NCI-H1417 (cell line): ENCODE measurements around the gene SOCS2.
"Not testable (repeated sequence)": the region's sequence is repeated elsewhere in the genome, so short reads cannot be mapped to it uniquely, and the experiment has no call there.

Source experiments
- DNase-seq, 3 experiments: peaks; one replicate each; lab custom pipeline; 2025; lab: John Stamatoyannopoulos, UW

The SOCS2 gene

GRCh38 chr12:93593843-93594242 is 21.4 kb downstream of the SOCS2 start:
- peak in 1 of 3 experiments; percentile 13 for DNase-seq

- no peak for DNase-seq
Measured at GRCh38 chr12:93594766-93595311, 22.4 kb downstream of the SOCS2 start.

- DNase-seq = no peak
Measured at GRCh38 chr12:93595351-93595750, 22.9 kb downstream of the SOCS2 start.

- no peak for DNase-seq
Measured at GRCh38 chr12:93597608-93598007, 25.1 kb downstream of the SOCS2 start.

GRCh38 chr12:93599192-93599591 is 26.7 kb downstream of the SOCS2 start:
- no peak for DNase-seq

- DNase-seq = no peak
Measured at GRCh38 chr12:93601591-93601990, 29.1 kb downstream of the SOCS2 start.

- no peak for DNase-seq
Measured at GRCh38 chr12:93602897-93603668, 30.6 kb downstream of the SOCS2 start.

GRCh38 chr12:93603762-93604161 is 31.3 kb downstream of the SOCS2 start:
- DNase-seq = peak in 1 of 3 experiments; percentile 16

- no peak for DNase-seq
Measured at GRCh38 chr12:93608313-93608712, 35.8 kb downstream of the SOCS2 start.

GRCh38 chr12:93609281-93610192 is 37.1 kb downstream of the SOCS2 start:
- peak in 1 of 3 experiments; percentile 22 for DNase-seq

- no peak for DNase-seq
Measured at GRCh38 chr12:93612776-93613175, 40.3 kb downstream of the SOCS2 start.

- no peak for DNase-seq
Measured at GRCh38 chr12:93614917-93615596, 42.6 kb downstream of the SOCS2 start.

- DNase-seq = no peak
Measured at GRCh38 chr12:93616584-93617101, 44.2 kb downstream of the SOCS2 start.

- DNase-seq = no peak
Measured at GRCh38 chr12:93618891-93619410, 46.5 kb downstream of the SOCS2 start.

GRCh38 chr12:93621986-93622385 is 49.5 kb downstream of the SOCS2 start:
- DNase-seq = no peak

GRCh38 chr12:93622485-93622884 is 50.0 kb downstream of the SOCS2 start:
- no peak for DNase-seq

- DNase-seq = no peak
Measured at GRCh38 chr12:93624595-93625294, 52.3 kb downstream of the SOCS2 start.

- not testable (repeated sequence) for DNase-seq
Measured at GRCh38 chr12:93625295-93625645, 52.8 kb downstream of the SOCS2 start.

GRCh38 chr12:93626160-93626559 is 53.7 kb downstream of the SOCS2 start:
- no peak for DNase-seq
